ENCODE measurements around the gene KCTD1.

DNA sequence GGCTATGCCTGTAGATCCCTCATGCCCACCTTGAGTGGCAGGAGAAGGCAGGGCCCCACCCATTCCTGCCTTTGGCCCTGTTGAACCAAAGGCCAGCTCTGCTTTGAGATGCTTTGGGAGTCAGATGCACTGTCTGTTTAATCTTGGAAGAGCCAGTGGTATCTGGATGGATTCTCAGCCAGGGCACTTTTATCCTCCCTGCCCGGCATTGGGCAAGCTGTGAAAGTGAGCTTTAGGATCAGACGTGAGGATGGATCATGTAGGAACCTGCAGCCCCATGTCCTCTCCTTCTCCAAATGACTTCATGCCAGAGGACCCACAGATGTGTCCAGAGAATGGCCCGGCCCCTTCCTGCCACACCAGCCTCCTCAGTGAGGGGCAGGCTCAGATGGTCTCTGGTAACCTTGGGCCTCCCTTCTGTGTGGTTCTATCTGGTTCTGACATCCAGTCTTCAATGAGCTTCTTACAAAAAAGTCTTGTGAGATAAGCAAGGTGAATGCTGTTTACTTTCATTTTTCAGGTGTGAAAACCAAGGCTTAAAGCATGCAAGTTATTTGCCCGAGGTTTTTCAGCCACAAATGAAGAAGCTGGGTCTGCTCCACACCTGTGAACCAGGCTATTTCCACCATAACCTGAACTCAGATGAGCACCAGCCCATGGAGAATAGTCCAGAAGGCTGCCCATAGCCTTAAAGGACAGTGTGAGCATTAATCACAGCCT is 123.8 kb downstream of the KCTD1 start:
- TF ChIP-seq, protein P1, sequence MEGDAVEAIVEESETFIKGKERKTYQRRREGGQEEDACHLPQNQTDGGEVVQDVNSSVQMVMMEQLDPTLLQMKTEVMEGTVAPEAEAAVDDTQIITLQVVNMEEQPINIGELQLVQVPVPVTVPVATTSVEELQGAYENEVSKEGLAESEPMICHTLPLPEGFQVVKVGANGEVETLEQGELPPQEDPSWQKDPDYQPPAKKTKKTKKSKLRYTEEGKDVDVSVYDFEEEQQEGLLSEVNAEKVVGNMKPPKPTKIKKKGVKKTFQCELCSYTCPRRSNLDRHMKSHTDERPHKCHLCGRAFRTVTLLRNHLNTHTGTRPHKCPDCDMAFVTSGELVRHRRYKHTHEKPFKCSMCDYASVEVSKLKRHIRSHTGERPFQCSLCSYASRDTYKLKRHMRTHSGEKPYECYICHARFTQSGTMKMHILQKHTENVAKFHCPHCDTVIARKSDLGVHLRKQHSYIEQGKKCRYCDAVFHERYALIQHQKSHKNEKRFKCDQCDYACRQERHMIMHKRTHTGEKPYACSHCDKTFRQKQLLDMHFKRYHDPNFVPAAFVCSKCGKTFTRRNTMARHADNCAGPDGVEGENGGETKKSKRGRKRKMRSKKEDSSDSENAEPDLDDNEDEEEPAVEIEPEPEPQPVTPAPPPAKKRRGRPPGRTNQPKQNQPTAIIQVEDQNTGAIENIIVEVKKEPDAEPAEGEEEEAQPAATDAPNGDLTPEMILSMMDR (IDR thresholded peaks at IDR 0.05; ENCODE audit: borderline replicate concordance, extremely low read depth, low read length, poor library complexity, severe bottlenecking), result no peak
- no peak for TF ChIP-seq EZH2 (IDR thresholded peaks at IDR 0.05; ENCODE audit: borderline replicate concordance, low read depth, low read length, severe bottlenecking)

Data from DND-41 (cell line).